Neural cell (in vitro differentiated cells): ENCODE results near the gene SH3BP4. TPM values are rescaled to one million over a fixed set of nuclear protein-coding genes. Genes with fewer than 3 reads are reported as not detected.

ENCODE experiments used
- H2AFZ ChIP-seq: fragments of 200-600, 300-800 bp; sonication (generic), shearing (Covaris generic); 2 replicates; pipeline ENCODE4 v1.6.0; 2014; ENCODE audit warnings: low read depth, mild to moderate bottlenecking, antibody characterized with exemption, low read length, moderate library complexity
- H3F3A ChIP-seq: fragments of 200-600 bp; shearing (Covaris generic); 2 replicates; pipeline ENCODE4 v1.6.1; 2016; ENCODE audit warnings: mild to moderate bottlenecking, moderate library complexity, mixed read lengths, antibody characterized with exemption, low read length; ENCODE audit not compliant: insufficient read depth, poor library complexity, severe bottlenecking
- H3K27ac ChIP-seq: fragments of 200-600, 300-800 bp; sonication (generic), shearing (Covaris generic); 2 replicates; pipeline ENCODE4 v1.5.1; 2014; ENCODE audit warnings: mild to moderate bottlenecking, low read length, moderate library complexity
- H3K27me3 ChIP-seq: fragments of 300-800, 200-600 bp; sonication (generic), shearing (Covaris generic); 2 replicates; pipeline ENCODE4 v1.6.0; 2014; ENCODE audit warnings: mild to moderate bottlenecking, low read depth, low read length, moderate library complexity; ENCODE audit not compliant: insufficient read depth
- H3K36me3 ChIP-seq: fragments of 300-800, 200-600 bp; sonication (generic), shearing (Covaris generic); 2 replicates; pipeline ENCODE4 v1.5.1; 2014; ENCODE audit warnings: mild to moderate bottlenecking, antibody characterized with exemption, low read length, moderate library complexity; ENCODE audit not compliant: insufficient read depth
- H3K4me2 ChIP-seq: fragments of 300-800, 200-600 bp; sonication (generic), shearing (Covaris generic); 2 replicates; pipeline ENCODE4 v1.6.0; 2014; ENCODE audit warnings: mild to moderate bottlenecking, low read length
- H3K4me3 ChIP-seq: fragments of 300-800, 200-600 bp; sonication (generic), shearing (Covaris generic); 2 replicates; pipeline ENCODE4 v1.5.1; 2014; ENCODE audit warnings: mild to moderate bottlenecking, low read length, moderate library complexity
- H3K79me2 ChIP-seq: fragments of 200-600 bp; shearing (Covaris generic); replicated peaks from 2 replicates; pipeline ENCODE4 v1.6.0; 2014; ENCODE audit warnings: mild to moderate bottlenecking, low read length, moderate library complexity; ENCODE audit not compliant: insufficient read depth
- H3K9ac ChIP-seq: fragments of 300-800, 200-600 bp; sonication (generic), shearing (Covaris generic); 2 replicates; pipeline ENCODE4 v1.6.1; 2016; ENCODE audit warnings: mild to moderate bottlenecking, low read length, mixed read lengths
- H3K9me2 ChIP-seq: fragments of 200-600 bp; shearing (Covaris generic); 2 replicates; pipeline ENCODE4 v1.6.1; 2016; ENCODE audit warnings: mild to moderate bottlenecking, low read length, mixed read lengths; ENCODE audit not compliant: insufficient read depth
- H3K9me3 ChIP-seq: fragments of 200-600, 300-800 bp; sonication (generic), shearing (Covaris generic); 2 replicates; pipeline ENCODE4 v1.6.1; 2016; ENCODE audit warnings: mild to moderate bottlenecking, mixed run types, low read length, moderate library complexity, mixed read lengths
- H4K20me1 ChIP-seq: fragments of 200-600 bp; shearing (Covaris generic); 2 replicates; pipeline ENCODE4 v1.6.1; 2016; ENCODE audit warnings: mild to moderate bottlenecking, mixed run types; ENCODE audit not compliant: insufficient read depth
- EP300 ChIP-seq: fragments of 450-650 bp; conservative IDR thresholded peaks from 2 replicates; pipeline ENCODE4 v1.6.1; 2014; ENCODE audit warnings: antibody characterized with exemption, mild to moderate bottlenecking, moderate library complexity; ENCODE audit not compliant: poor library complexity, severe bottlenecking
- EZH2 ChIP-seq: fragments of 200-600, 300-800 bp; shearing (Covaris generic), sonication (generic); IDR thresholded peaks from 2 replicates; pipeline ENCODE4 v1.6.1; 2014; ENCODE audit warnings: antibody characterized with exemption, low read length, borderline replicate concordance, mild to moderate bottlenecking; ENCODE audit not compliant: insufficient read depth, poor library complexity, severe bottlenecking
- MXI1 ChIP-seq: fragments of 450-650 bp; conservative IDR thresholded peaks from 2 replicates; pipeline ENCODE4 v1.6.1; 2014; ENCODE audit warnings: antibody characterized with exemption, mild to moderate bottlenecking; ENCODE audit not compliant: poor library complexity, severe bottlenecking
- POLR2AphosphoS5 ChIP-seq: IDR thresholded peaks from 2 replicates; pipeline ENCODE4 v1.6.1; 2012
- RAD21 ChIP-seq: fragments of 450-650 bp; conservative IDR thresholded peaks from 2 replicates; pipeline ENCODE4 v1.6.1; 2014; ENCODE audit warnings: antibody characterized with exemption, mild to moderate bottlenecking, moderate library complexity
- SMC3 ChIP-seq: fragments of 450-650 bp; conservative IDR thresholded peaks from 2 replicates; pipeline ENCODE4 v1.6.1; 2014; ENCODE audit warnings: antibody characterized with exemption, mild to moderate bottlenecking, moderate library complexity; ENCODE audit not compliant: poor library complexity
- TAF1 ChIP-seq: IDR thresholded peaks from 2 replicates; pipeline ENCODE4 v1.6.1; 2012; ENCODE audit warnings: low read depth
- polyA plus RNA-seq: library from polyadenylated mRNA; depleted of rRNA; stranded (reverse); fragments of >200 nt; gene quantifications from 2 replicates; pipeline ENCODE4 v1.2.3, GENCODE V29; 2014
- TF ChIP-seq, protein P1 (sequence below): IDR thresholded peaks from 2 replicates; pipeline ENCODE4 v1.6.1; 2012; ENCODE audit warnings: borderline replicate concordance
- TF ChIP-seq, protein P2 (sequence below): fragments of 450-650 bp; IDR thresholded peaks from 2 replicates; pipeline ENCODE4 v1.5.1; 2014; ENCODE audit warnings: antibody characterized with exemption, mild to moderate bottlenecking, moderate library complexity; ENCODE audit not compliant: poor library complexity, severe bottlenecking

SH3BP4 gene
- polyA plus RNA-seq, 1 donor from 2014 or later = 3.3 TPM

DNA sequence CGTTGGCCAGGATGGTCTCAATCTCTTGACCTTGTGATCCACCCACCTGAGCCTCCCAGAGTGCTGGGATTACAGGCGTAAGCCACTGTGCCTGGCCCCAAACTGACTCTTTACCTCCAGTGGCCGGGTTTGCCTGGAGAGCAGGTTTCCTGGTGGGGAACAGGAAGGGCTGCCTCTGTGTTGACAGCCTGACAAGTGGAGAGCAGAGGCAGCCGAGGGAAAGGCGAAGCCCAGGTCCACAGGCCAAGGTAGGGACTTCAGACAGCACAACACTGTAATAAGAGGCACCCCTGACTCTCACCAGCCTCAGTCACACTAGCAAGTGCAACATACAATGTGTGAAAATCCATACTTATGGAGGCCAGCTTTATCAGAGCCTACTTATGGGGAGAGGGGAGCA is 16.5 kb upstream of the SH3BP4 start:
- Histone ChIP-seq H3K27me3 (no peaks in the 10 kb centered on the region), H3K9me2 (no peaks in the 10 kb centered on the region), H3K4me2 (no peak overlapping the region), H2AFZ (no peak overlapping the region), H3F3A (no peaks in the 10 kb centered on the region), H3K9me3 (no peaks in the 10 kb centered on the region), H4K20me1 (no peaks in the 10 kb centered on the region), H3K9ac (no peak overlapping the region), H3K79me2 (no peaks in the 10 kb centered on the region), H3K27ac (no peak overlapping the region), H3K4me3 (no peak overlapping the region), H3K36me3 (no peaks in the 10 kb centered on the region)
- no peak for TF ChIP-seq POLR2AphosphoS5
- no peak for TF ChIP-seq SMC3

DNA sequence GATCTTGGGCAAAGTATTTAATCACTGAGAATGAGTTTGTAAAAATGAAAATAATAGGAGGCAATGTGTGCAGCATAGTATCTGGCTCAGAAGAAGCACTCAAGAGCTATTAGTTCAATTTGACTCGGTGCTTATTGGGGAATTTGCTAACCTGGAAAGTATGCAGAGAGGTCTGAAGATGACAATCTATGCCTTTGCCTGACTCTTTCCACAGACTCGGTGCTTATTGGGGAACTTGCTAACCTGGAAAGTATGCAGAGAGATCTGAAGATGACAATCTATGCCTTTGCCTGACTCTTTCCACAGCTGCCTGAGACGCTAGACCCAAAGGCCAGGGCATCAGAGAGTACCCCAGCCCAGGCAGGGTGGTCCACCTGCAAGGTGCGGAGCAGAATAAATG is 12.2 kb upstream of the SH3BP4 start:
- no peaks in the 10 kb centered on the region for H3K36me3 ChIP-seq
- H3F3A ChIP-seq = no peaks in the 10 kb centered on the region
- H3K9ac ChIP-seq = no peak overlapping the region
- no peak overlapping the region for H3K4me2 ChIP-seq
- H3K4me3 ChIP-seq = no peak overlapping the region
- peaks cover 5% of the 10 kb centered on the region for H3K9me3 ChIP-seq
- H3K79me2 ChIP-seq = no peaks in the 10 kb centered on the region
- TF ChIP-seq SMC3 (no peak), POLR2AphosphoS5 (no peak), EP300 (no peak), RAD21 (no peak), TAF1 (no peak), MXI1 (no peak), EZH2 (no peak)
- TF ChIP-seq, protein P1, sequence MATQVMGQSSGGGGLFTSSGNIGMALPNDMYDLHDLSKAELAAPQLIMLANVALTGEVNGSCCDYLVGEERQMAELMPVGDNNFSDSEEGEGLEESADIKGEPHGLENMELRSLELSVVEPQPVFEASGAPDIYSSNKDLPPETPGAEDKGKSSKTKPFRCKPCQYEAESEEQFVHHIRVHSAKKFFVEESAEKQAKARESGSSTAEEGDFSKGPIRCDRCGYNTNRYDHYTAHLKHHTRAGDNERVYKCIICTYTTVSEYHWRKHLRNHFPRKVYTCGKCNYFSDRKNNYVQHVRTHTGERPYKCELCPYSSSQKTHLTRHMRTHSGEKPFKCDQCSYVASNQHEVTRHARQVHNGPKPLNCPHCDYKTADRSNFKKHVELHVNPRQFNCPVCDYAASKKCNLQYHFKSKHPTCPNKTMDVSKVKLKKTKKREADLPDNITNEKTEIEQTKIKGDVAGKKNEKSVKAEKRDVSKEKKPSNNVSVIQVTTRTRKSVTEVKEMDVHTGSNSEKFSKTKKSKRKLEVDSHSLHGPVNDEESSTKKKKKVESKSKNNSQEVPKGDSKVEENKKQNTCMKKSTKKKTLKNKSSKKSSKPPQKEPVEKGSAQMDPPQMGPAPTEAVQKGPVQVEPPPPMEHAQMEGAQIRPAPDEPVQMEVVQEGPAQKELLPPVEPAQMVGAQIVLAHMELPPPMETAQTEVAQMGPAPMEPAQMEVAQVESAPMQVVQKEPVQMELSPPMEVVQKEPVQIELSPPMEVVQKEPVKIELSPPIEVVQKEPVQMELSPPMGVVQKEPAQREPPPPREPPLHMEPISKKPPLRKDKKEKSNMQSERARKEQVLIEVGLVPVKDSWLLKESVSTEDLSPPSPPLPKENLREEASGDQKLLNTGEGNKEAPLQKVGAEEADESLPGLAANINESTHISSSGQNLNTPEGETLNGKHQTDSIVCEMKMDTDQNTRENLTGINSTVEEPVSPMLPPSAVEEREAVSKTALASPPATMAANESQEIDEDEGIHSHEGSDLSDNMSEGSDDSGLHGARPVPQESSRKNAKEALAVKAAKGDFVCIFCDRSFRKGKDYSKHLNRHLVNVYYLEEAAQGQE = no peak
- TF ChIP-seq, protein P2, sequence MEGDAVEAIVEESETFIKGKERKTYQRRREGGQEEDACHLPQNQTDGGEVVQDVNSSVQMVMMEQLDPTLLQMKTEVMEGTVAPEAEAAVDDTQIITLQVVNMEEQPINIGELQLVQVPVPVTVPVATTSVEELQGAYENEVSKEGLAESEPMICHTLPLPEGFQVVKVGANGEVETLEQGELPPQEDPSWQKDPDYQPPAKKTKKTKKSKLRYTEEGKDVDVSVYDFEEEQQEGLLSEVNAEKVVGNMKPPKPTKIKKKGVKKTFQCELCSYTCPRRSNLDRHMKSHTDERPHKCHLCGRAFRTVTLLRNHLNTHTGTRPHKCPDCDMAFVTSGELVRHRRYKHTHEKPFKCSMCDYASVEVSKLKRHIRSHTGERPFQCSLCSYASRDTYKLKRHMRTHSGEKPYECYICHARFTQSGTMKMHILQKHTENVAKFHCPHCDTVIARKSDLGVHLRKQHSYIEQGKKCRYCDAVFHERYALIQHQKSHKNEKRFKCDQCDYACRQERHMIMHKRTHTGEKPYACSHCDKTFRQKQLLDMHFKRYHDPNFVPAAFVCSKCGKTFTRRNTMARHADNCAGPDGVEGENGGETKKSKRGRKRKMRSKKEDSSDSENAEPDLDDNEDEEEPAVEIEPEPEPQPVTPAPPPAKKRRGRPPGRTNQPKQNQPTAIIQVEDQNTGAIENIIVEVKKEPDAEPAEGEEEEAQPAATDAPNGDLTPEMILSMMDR = no peak
- no peaks in the 10 kb centered on the region for H4K20me1 ChIP-seq
- H3K9me2 ChIP-seq = no peaks in the 10 kb centered on the region
- H2AFZ ChIP-seq = no peak overlapping the region
- H3K27me3 ChIP-seq = no peaks in the 10 kb centered on the region
- no peak overlapping the region for H3K27ac ChIP-seq

DNA sequence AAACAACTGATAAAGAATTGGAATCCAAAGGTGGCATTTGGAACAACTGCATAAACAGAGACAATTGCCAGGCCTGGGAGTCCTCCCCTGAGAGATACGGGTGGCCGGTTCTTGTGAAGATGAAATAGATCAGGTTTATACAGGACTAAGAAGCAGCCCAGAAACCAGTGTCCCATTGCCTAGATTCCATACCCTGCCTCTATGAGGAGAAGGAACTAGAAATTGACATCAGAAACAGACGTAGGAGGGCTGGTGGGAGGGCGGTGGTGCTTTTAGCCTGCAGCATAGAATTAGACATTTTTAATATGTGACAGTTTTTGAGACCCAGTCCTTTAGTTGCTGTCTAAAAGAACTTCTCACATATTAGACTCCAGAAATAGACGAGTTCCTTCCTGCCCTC is 11.8 kb upstream of the SH3BP4 start:
- no peaks in the 10 kb centered on the region for H3K9me2 ChIP-seq
- H2AFZ ChIP-seq = no peak overlapping the region
- no peaks in the 10 kb centered on the region for H3K36me3 ChIP-seq
- no peak overlapping the region for H3K27ac ChIP-seq
- TF ChIP-seq, protein P2 = no peak
- no peak for TF ChIP-seq EZH2
- TF ChIP-seq SMC3 = no peak
- TF ChIP-seq MXI1 = no peak
- TF ChIP-seq POLR2AphosphoS5 = no peak
- no peak for TF ChIP-seq TAF1
- TF ChIP-seq EP300 = no peak
- TF ChIP-seq, protein P1 = no peak
- no peak for TF ChIP-seq RAD21
- H3K27me3 ChIP-seq = no peaks in the 10 kb centered on the region
- no peak overlapping the region for H3K4me3 ChIP-seq
- no peaks in the 10 kb centered on the region for H3F3A ChIP-seq
- no peak overlapping the region for H3K4me2 ChIP-seq
- no peak overlapping the region for H3K9ac ChIP-seq
- no peaks in the 10 kb centered on the region for H4K20me1 ChIP-seq
- no peaks in the 10 kb centered on the region for H3K79me2 ChIP-seq
- peaks cover 5% of the 10 kb centered on the region for H3K9me3 ChIP-seq
